B cell (primary cell): ENCODE data around the gene NMUR1.

ENCODE experiments used
- EZH2 ChIP-seq: IDR thresholded peaks from 2 replicates; pipeline ENCODE4 v1.6.1; 2012; ENCODE audit warnings: borderline replicate concordance, low read depth, mild to moderate bottlenecking, moderate library complexity, low read length; ENCODE audit not compliant: insufficient read depth, poor library complexity, severe bottlenecking
- TF ChIP-seq, protein P1 (sequence below): fragments of 200-600 bp; IDR thresholded peaks from one replicate; pipeline ENCODE4 v1.8.0; 2022; ENCODE audit warnings: antibody characterized with exemption, mild to moderate bottlenecking

DNA sequence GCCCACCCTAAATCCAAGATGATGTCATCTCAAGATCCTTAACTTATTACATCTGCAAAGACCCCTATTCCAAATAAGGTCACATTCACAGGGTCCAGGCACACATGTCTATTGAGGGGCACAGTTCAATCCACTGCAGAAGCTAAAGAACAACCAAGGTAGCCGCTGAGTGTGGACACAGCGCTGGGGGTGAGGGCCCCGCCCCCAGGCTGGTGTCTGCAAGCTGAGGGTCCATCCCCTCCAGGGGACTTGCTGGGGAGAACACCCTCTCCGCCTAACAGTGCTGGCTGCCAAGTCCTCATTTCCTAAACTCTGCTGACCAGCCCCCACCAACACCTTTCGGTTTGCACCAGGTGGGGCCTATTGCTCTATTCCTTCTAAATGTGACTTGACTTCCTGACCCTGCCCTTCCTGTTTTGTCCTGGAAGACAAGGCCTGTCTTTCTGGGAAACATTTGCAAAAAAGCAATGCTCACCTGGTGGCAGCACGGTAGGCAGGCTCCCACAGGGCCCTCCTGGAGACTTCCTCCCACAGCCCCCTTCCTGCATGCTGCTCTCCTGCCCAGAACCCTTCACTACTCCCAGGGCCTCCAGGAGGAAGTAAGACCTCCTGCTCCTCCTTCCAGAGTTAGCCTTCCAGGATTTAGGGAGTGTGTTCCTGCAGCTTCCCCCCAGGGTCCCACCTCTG lies 38.0 kb upstream of the NMUR1 start:
- TF ChIP-seq, protein P1, sequence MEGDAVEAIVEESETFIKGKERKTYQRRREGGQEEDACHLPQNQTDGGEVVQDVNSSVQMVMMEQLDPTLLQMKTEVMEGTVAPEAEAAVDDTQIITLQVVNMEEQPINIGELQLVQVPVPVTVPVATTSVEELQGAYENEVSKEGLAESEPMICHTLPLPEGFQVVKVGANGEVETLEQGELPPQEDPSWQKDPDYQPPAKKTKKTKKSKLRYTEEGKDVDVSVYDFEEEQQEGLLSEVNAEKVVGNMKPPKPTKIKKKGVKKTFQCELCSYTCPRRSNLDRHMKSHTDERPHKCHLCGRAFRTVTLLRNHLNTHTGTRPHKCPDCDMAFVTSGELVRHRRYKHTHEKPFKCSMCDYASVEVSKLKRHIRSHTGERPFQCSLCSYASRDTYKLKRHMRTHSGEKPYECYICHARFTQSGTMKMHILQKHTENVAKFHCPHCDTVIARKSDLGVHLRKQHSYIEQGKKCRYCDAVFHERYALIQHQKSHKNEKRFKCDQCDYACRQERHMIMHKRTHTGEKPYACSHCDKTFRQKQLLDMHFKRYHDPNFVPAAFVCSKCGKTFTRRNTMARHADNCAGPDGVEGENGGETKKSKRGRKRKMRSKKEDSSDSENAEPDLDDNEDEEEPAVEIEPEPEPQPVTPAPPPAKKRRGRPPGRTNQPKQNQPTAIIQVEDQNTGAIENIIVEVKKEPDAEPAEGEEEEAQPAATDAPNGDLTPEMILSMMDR: no peak
- no peak for TF ChIP-seq EZH2
